B cell (primary cell): Measurements from ENCODE around the gene PLCG2.

Experiments used
- CTCF ChIP-seq: fragments of 200-600 bp; IDR thresholded peaks from one replicate; pipeline ENCODE4 v1.8.0; 2022; ENCODE audit warnings: antibody characterized with exemption, mild to moderate bottlenecking
- EZH2 ChIP-seq: IDR thresholded peaks from 2 replicates; pipeline ENCODE4 v1.6.1; 2012; ENCODE audit warnings: borderline replicate concordance, low read depth, mild to moderate bottlenecking, moderate library complexity, low read length; ENCODE audit not compliant: insufficient read depth, poor library complexity, severe bottlenecking

- TF ChIP-seq CTCF (no peak), EZH2 (no peak)
Measured at GRCh38 chr16:81796035-81796434, 16.9 kb downstream of the PLCG2 start.
